ENCODE data around the gene STARD5. TPM values are rescaled to one million over a fixed set of nuclear protein-coding genes. Genes with fewer than 3 reads are reported as not detected.

STARD5 gene
- total and polyA plus RNA-seq, 11 donors, result 0.49 to 3.7 (median 1.4) TPM

- TF ChIP-seq CTCF (IDR thresholded peaks at IDR 0.05) (peak; percentile 76 to 92 (median 86)), POLR2A (IDR thresholded peaks at IDR 0.05) (no peak)
- intact Hi-C loops (cut with DNase I), result loop anchor here (1.0 to 10.0 kb wide), 20 partner anchors 89 to 811 kb away; partner anchors contain the start of gene MESD (in 1 of the 10)
- WGBS, 4 donors, result 6 to 10% (median 8%) methylated on average over 14 of the region's 14 CpGs
- H3K27me3 ChIP-seq, result no peaks in the 10 kb centered on the region
- no peak overlapping the region for H3K27ac ChIP-seq
- H3K4me3 ChIP-seq, result peak overlapping the region in 2 of 12 donors; percentile 10 to 22
- peaks cover 0 to 23% (median 0%) of the 10 kb centered on the region in 9 donors for H3K36me3 ChIP-seq
- H3K4me1 ChIP-seq, result peaks cover 0 to 26% (median 12%) of the 10 kb centered on the region in 12 donors
- DNase-seq, result peak; percentile 75 to 88 (median 81)
- no peaks in the 10 kb centered on the region for H3K9me3 ChIP-seq
- peak; percentile 87 to 93 (median 92) for ATAC-seq
These were observed 57.8 kb downstream of the STARD5 start for GRCh38 chr15:81265944-81266775.

- TF ChIP-seq CTCF (IDR thresholded peaks at IDR 0.05), result no peak
- TF ChIP-seq POLR2A (IDR thresholded peaks at IDR 0.05), result no peak
- ATAC-seq, result peak; percentile 11 to 45 (median 28)
These were observed 58.5 kb downstream of the STARD5 start for GRCh38 chr15:81265256-81265943.

GRCh38 chr15:81264072-81264857 is 59.7 kb downstream of the STARD5 start:
- Histone ChIP-seq H3K9me3 (no peaks in the 10 kb centered on the region), H3K4me3 (no peak overlapping the region), H3K27ac (no peak overlapping the region), H3K4me1 (peaks cover 0 to 26% (median 12%) of the 10 kb centered on the region in 12 donors), H3K36me3 (peaks cover 0 to 11% (median 0%) of the 10 kb centered on the region in 9 donors), H3K27me3 (no peaks in the 10 kb centered on the region)
- no peak for TF ChIP-seq CTCF (IDR thresholded peaks at IDR 0.05)
- no peak for TF ChIP-seq POLR2A (IDR thresholded peaks at IDR 0.05)
- 68 to 81% (median 78%) methylated on average over 6 of the region's 6 CpGs for WGBS, 4 donors
- DNase-seq, result no peak
- intact Hi-C loops (cut with DNase I), result loop anchor here in 7 of 10 donors (2.0 to 10.0 kb wide), 5 partner anchors 109 to 809 kb away; partner anchors contain the start of gene MESD (in 1 of the 7)
- peak in 1 of 4 donors; percentile 9 for ATAC-seq

More at GRCh38 chr15:81265256-81265943, 58.5 kb downstream of the STARD5 start:
- H3K27ac ChIP-seq, result no peak overlapping the region
- no peak for DNase-seq
- H3K4me1 ChIP-seq, result peaks cover 0 to 26% (median 12%) of the 10 kb centered on the region in 12 donors
- no peaks in the 10 kb centered on the region for H3K9me3 ChIP-seq
- 39 to 50% (median 43%) methylated on average over 12 of the region's 12 CpGs for WGBS, 4 donors
- intact Hi-C loops (cut with DNase I), result loop anchor here (2.0 to 10.0 kb wide), 13 partner anchors 88 to 811 kb away; partner anchors contain the start of gene MESD (in 1 of the 10)
- H3K4me3 ChIP-seq, result peak overlapping the region in 2 of 12 donors; percentile 10 to 22
- peaks cover 0 to 22% (median 0%) of the 10 kb centered on the region in 9 donors for H3K36me3 ChIP-seq
- no peaks in the 10 kb centered on the region for H3K27me3 ChIP-seq

Data from heart left ventricle (tissue), 16 donors.